Activated T-helper 1 cell treated with anti-CD3 and anti-CD28 coated beads, Interleukin-12 subunit alpha, Interleukin-12 subunit beta, Interleukin-2, Interleukin-4 antibody, amounts not matched to agents 30 ng/mL and 10 ng/mL and 1 ng/mL, durations not matched to agents 14 hours and 24 hours and 36 hours (primary cell): ENCODE measurements around the gene RAPGEF4. TPM values are rescaled to one million over a fixed set of nuclear protein-coding genes. Genes with fewer than 3 reads are reported as not detected.
"Not testable (repeated sequence)": the region's sequence is repeated elsewhere in the genome, so short reads cannot be mapped to it uniquely, and the experiment has no call there.

Experiments used
- DNase-seq: peaks from one replicate; pipeline ENCODE4 v3.0.0; 2021; ENCODE audit warnings: low spot score
- H3K27ac Mint-ChIP-seq: one replicate; pipeline ENCODE4 v1.8.0; 2021; ENCODE audit warnings: mild to moderate bottlenecking, mixed read lengths
- H3K27me3 Mint-ChIP-seq: one replicate; pipeline ENCODE4 v1.8.0; 2022; ENCODE audit warnings: mild to moderate bottlenecking, moderate library complexity, mixed read lengths; ENCODE audit not compliant: insufficient read depth
- H3K36me3 Mint-ChIP-seq: one replicate; pipeline ENCODE4 v1.8.0; 2021; ENCODE audit warnings: low read depth, mixed read lengths
- H3K4me1 Mint-ChIP-seq: one replicate; pipeline ENCODE4 v1.8.0; 2021; ENCODE audit warnings: low read depth, mixed read lengths
- H3K4me3 Mint-ChIP-seq: one replicate; pipeline ENCODE4 v1.8.0; 2021; ENCODE audit warnings: mild to moderate bottlenecking, moderate library complexity, mixed read lengths
- H3K9me3 Mint-ChIP-seq: one replicate; pipeline ENCODE4 v1.8.0; 2021; ENCODE audit warnings: mixed read lengths
- intact Hi-C: fragments of 100-400 bp; cut with micrococcal nuclease; formaldehyde crosslinking; loops from one replicate; pipeline ENCODE4 v1.15.1; 2024
- total RNA-seq: library from RNA; stranded (reverse); gene quantifications from 2 replicates; pipeline ENCODE4 v1.2.3, GENCODE V29; 2022

The RAPGEF4 gene
- total RNA-seq, 1 donor from 2014 or later: 0.31 TPM

DNA sequence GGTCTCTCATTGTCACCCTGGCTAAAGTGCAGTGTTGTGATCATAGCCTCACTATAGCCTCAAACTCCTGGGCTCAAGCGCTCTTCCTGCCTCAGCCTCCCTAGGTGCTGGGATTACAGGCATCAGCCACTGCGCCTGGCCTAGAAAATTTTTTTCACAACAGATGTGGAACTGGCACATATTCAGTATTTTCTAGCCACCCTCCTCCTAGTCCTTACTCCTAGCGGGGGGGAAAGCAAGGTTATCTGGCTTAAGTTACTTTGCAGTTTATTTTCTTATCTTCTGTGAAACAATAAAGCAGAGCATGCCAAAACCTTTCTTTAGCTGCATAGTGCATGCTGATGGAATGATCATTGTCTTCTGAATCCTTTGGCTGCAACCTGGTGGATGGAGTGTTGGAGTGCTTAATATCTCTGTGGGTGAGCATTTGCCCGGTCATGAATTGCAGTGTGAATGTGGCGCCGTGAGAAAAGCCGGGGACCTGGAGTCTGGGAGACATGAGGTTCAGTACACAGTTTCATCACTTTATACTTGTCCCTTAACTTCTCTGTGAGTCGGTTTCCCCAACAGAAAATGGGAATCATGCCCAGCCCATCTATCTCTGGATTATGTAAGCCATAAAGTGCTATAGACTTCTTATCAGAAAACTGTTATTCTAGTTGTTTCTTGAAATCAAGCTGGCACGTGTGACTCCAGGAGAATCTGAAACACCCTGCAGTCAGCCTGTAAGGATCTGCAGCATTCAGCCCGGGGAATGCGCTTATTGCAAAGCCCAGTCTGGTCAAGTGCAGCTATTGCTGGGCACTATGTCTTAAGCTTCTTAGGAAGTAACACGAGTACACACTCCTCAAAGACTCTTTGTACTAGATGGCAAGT is 301.8 kb downstream of the RAPGEF4 start:
- H3K27me3 Mint-ChIP-seq: peaks cover 4% of the 10 kb centered on the region
- no peaks in the 10 kb centered on the region for H3K9me3 Mint-ChIP-seq
- no peaks in the 10 kb centered on the region for H3K4me1 Mint-ChIP-seq
- H3K27ac Mint-ChIP-seq: no peak overlapping the region
- intact Hi-C loops: no loop called here
- no peaks in the 10 kb centered on the region for H3K36me3 Mint-ChIP-seq
- H3K4me3 Mint-ChIP-seq: no peak overlapping the region
- no peak for DNase-seq

DNA sequence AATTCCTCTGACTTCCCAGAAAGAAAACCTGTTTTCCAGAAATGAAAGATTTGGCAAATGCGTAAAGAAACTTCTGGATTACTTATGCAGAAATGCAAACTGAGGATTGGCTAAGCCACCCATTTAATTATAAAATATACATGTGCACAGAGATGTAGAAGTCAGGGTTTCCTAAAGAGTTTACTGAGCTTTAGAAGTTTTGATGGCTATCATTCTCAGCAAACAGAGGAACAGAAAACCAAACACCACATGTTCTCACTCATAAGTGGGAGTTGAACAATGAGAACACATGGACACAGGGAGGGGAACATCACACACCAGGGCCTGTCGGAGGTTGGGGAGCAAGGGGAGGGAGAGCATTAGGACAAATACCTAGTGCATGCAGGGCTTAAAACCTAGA is 302.6 kb downstream of the RAPGEF4 start:
- H3K36me3 Mint-ChIP-seq, intact Hi-C loops, H3K27ac Mint-ChIP-seq, H3K9me3 Mint-ChIP-seq, H3K4me1 Mint-ChIP-seq, DNase-seq, H3K27me3 Mint-ChIP-seq, H3K4me3 Mint-ChIP-seq: not testable (repeated sequence)

GRCh38 chr2:173040729-173041128 is 305.1 kb downstream of the RAPGEF4 start:
- H3K9me3 Mint-ChIP-seq: no peaks in the 10 kb centered on the region
- H3K4me1 Mint-ChIP-seq: no peaks in the 10 kb centered on the region
- H3K4me3 Mint-ChIP-seq: no peak overlapping the region
- DNase-seq: no peak
- H3K36me3 Mint-ChIP-seq: no peaks in the 10 kb centered on the region
- H3K27me3 Mint-ChIP-seq: peaks cover 2% of the 10 kb centered on the region
- no peak overlapping the region for H3K27ac Mint-ChIP-seq
- intact Hi-C loops: no loop called here

DNA sequence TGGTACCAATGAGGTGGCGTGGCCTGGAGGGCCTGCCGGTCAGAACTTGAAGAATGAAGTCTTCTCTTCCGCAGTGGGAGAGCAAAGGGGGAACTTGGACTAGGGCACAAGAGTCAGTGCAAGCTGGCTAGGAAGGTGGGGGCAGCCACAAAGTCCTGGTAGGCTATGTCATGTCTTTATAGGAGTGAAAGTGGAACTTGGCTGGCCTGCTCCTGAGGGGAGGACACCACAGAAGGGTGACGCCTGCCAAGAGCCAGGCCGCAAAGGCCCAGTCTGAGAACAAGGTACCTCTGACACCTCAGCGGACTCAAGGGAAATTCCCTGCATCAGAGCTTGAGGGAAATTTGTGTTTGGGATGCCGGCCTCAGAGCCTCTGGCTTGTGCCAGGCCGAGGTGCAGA is 307.8 kb downstream of the RAPGEF4 start:
- Mint-ChIP-seq H3K9me3 (no peaks in the 10 kb centered on the region), H3K36me3 (no peaks in the 10 kb centered on the region), H3K27ac (no peak overlapping the region), H3K4me1 (peaks cover 4% of the 10 kb centered on the region), H3K27me3 (peaks cover 7% of the 10 kb centered on the region), H3K4me3 (no peak overlapping the region)
- intact Hi-C loops: no loop called here
- DNase-seq: no peak

- H3K36me3 Mint-ChIP-seq: no peaks in the 10 kb centered on the region
- H3K27ac Mint-ChIP-seq: no peak overlapping the region
- H3K4me1 Mint-ChIP-seq: peaks cover 10% of the 10 kb centered on the region
- H3K4me3 Mint-ChIP-seq: no peak overlapping the region
- peaks cover 7% of the 10 kb centered on the region for H3K27me3 Mint-ChIP-seq
- intact Hi-C loops: no loop called here
- DNase-seq: no peak
- H3K9me3 Mint-ChIP-seq: no peaks in the 10 kb centered on the region
Observed at GRCh38 chr2:173043897-173044519, 308.4 kb downstream of the RAPGEF4 start.

- Mint-ChIP-seq H3K4me3 (no peak overlapping the region), H3K4me1 (peaks cover 17% of the 10 kb centered on the region), H3K27ac (no peak overlapping the region), H3K27me3 (peaks cover 10% of the 10 kb centered on the region), H3K9me3 (no peaks in the 10 kb centered on the region), H3K36me3 (no peaks in the 10 kb centered on the region)
- DNase-seq: no peak
- intact Hi-C loops: loop anchor here (5.0 kb wide), 1 partner anchor 108 kb away; no protein-coding TSS in a partner anchor
Observed at GRCh38 chr2:173044686-173045085, 309.0 kb downstream of the RAPGEF4 start.

GRCh38 chr2:173045181-173045580 is 309.5 kb downstream of the RAPGEF4 start:
- H3K27ac Mint-ChIP-seq: no peak overlapping the region
- peaks cover 10% of the 10 kb centered on the region for H3K27me3 Mint-ChIP-seq
- H3K36me3 Mint-ChIP-seq: no peaks in the 10 kb centered on the region
- no peak for DNase-seq
- peaks cover 18% of the 10 kb centered on the region for H3K4me1 Mint-ChIP-seq
- intact Hi-C loops: loop anchor here (5.0 kb wide), 1 partner anchor 107 kb away; no protein-coding TSS in a partner anchor
- no peaks in the 10 kb centered on the region for H3K9me3 Mint-ChIP-seq
- no peak overlapping the region for H3K4me3 Mint-ChIP-seq

- Mint-ChIP-seq H3K4me3 (no peak overlapping the region), H3K4me1 (peaks cover 18% of the 10 kb centered on the region), H3K9me3 (no peaks in the 10 kb centered on the region), H3K36me3 (peaks cover 1% of the 10 kb centered on the region), H3K27ac (no peak overlapping the region), H3K27me3 (peaks cover 19% of the 10 kb centered on the region)
- DNase-seq: no peak
- intact Hi-C loops: loop anchor here (2.0 to 5.0 kb wide), 2 partner anchors 26 to 104 kb away; partner anchors contain the start of gene MAP3K20
Observed at GRCh38 chr2:173048522-173048896, 312.9 kb downstream of the RAPGEF4 start.

- Mint-ChIP-seq H3K36me3 (peaks cover 1% of the 10 kb centered on the region), H3K4me1 (peaks cover 18% of the 10 kb centered on the region), H3K27ac (peak overlapping the region; percentile 59), H3K27me3 (peaks cover 19% of the 10 kb centered on the region), H3K4me3 (no peak overlapping the region), H3K9me3 (no peaks in the 10 kb centered on the region)
- DNase-seq: no peak
- intact Hi-C loops: loop anchor here (1.0 to 5.0 kb wide), 3 partner anchors 26 to 103 kb away; partner anchors contain the start of gene MAP3K20
Observed at GRCh38 chr2:173048897-173049661, 313.4 kb downstream of the RAPGEF4 start.

GRCh38 chr2:173049831-173050230 is 314.2 kb downstream of the RAPGEF4 start:
- H3K36me3 Mint-ChIP-seq: peaks cover 1% of the 10 kb centered on the region
- H3K27ac Mint-ChIP-seq: no peak overlapping the region
- intact Hi-C loops: loop anchor here (1.0 to 5.0 kb wide), 3 partner anchors 25 to 102 kb away; partner anchors contain the start of gene MAP3K20
- H3K4me3 Mint-ChIP-seq: no peak overlapping the region
- no peaks in the 10 kb centered on the region for H3K9me3 Mint-ChIP-seq
- no peak for DNase-seq
- H3K27me3 Mint-ChIP-seq: peaks cover 19% of the 10 kb centered on the region
- peaks cover 18% of the 10 kb centered on the region for H3K4me1 Mint-ChIP-seq

DNA sequence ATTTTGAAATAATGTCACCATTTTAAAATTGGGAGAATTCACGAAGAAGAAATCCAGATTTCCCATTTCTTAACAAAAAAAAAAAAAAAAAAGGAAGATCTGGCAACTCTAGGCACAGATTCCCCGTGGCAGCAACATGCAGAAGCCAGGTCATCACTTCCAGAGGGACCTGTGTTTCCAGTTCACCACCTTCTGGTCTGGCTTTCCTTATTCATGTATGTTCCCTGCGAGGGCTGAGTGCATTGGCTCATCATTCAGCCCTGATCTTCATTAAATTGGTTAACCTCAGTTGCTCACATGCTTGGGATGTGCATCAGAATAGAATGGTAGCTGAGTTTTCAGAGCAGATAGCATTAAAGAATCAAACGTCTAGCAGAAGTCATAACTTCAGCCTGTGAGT is 315.0 kb downstream of the RAPGEF4 start:
- intact Hi-C loops: no loop called here
- Mint-ChIP-seq H3K27me3 (peaks cover 19% of the 10 kb centered on the region), H3K4me1 (peaks cover 18% of the 10 kb centered on the region), H3K36me3 (peaks cover 1% of the 10 kb centered on the region), H3K4me3 (no peak overlapping the region), H3K9me3 (no peaks in the 10 kb centered on the region), H3K27ac (no peak overlapping the region)
- DNase-seq: no peak

DNA sequence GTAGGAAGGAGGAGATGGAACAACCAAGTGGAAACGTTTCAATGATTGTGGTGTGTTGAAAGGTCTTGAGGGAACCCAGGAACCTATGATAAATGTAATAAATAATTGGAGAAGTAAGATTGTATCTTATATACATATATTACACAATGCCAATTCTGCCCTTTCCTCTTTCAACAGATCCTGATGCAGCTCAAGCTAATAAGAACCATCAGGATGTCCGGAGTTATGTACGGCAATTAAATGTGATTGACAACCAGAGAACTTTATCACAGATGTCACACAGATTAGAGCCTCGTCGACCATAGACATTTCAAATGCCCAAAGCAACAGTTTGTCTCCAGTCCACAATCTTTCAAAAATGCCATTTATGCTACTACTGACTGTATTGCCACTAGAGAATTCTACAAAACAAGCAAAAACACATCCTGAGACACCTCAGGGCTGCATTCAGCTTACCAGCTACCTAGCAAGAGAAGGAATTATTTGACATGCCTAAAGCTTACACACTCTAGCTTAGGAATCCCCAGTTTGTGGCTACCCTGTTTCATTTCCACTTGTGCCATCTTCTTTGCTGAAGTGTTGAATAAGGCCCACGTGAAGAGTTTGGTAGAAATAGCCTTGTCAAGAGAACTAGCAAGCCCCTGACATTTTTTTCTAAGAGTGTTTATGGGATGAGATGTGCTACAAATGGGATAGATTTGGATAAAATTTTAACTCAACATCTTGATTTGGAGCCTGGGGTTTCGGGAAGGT is 316.0 kb downstream of the RAPGEF4 start:
- Mint-ChIP-seq H3K9me3 (no peaks in the 10 kb centered on the region), H3K27me3 (peaks cover 18% of the 10 kb centered on the region), H3K4me1 (peaks cover 18% of the 10 kb centered on the region)

More for the DNA sequence above, 316.0 kb downstream of the RAPGEF4 start:
- Mint-ChIP-seq H3K36me3 (peaks cover 1% of the 10 kb centered on the region), H3K4me3 (no peak overlapping the region), H3K27ac (no peak overlapping the region)
- no peak for DNase-seq
- intact Hi-C loops: no loop called here
